ENCODE results near the gene MBOAT2. TPM values are rescaled to one million over a fixed set of nuclear protein-coding genes. Genes with fewer than 3 reads are reported as not detected.

The MBOAT2 gene
- total RNA-seq, 1 donor from 2014 or later = 84.0 TPM

DNA sequence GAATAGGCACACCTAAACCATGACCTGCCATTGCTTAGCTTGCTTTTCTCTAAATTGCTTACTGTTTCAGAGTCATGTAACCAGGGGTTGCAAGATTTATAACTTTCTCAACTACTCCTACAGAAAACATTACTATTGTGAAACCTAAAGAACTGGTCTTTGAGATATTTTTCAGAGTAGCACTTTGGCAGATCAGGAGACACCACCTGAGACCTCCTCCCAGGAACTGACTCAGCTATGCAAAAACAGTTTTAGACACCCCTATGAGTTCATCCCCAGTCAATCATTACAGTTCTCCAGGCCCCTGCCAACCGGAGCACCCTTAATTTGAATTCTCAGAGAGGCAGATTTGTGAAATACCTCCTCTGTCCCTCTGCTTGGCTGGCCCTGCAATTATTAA lies 80.3 kb downstream of the MBOAT2 start:
- Histone ChIP-seq H3K9ac (no peak overlapping the region), H3K4me2 (no peak overlapping the region), H2AFZ (replicated peaks) (no peak overlapping the region), H3K36me3 (no peaks in the 10 kb centered on the region), H3K4me3 (no peak overlapping the region), H3K27me3 (no peaks in the 10 kb centered on the region), H3K79me2 (ENCODE audit: low read depth) (no peaks in the 10 kb centered on the region), H3F3A (ENCODE audit: low read depth) (no peaks in the 10 kb centered on the region), H3K27ac (no peak overlapping the region), H3K4me1 (peaks cover 10% of the 10 kb centered on the region), H3K9me3 (ENCODE audit: low read depth) (no peaks in the 10 kb centered on the region), H4K20me1 (ENCODE audit: low read depth) (peaks cover 8% of the 10 kb centered on the region)
- no peak overlapping the region for H3K4me3 Mint-ChIP-seq
- no peaks in the 10 kb centered on the region for H3K27me3 Mint-ChIP-seq (ENCODE audit: insufficient read depth, low read depth)
- H3K9me3 Mint-ChIP-seq = no peaks in the 10 kb centered on the region
- TF ChIP-seq EZH2phosphoT487 (IDR thresholded peaks at IDR 0.05) = no peak
- TF ChIP-seq, protein P1, sequence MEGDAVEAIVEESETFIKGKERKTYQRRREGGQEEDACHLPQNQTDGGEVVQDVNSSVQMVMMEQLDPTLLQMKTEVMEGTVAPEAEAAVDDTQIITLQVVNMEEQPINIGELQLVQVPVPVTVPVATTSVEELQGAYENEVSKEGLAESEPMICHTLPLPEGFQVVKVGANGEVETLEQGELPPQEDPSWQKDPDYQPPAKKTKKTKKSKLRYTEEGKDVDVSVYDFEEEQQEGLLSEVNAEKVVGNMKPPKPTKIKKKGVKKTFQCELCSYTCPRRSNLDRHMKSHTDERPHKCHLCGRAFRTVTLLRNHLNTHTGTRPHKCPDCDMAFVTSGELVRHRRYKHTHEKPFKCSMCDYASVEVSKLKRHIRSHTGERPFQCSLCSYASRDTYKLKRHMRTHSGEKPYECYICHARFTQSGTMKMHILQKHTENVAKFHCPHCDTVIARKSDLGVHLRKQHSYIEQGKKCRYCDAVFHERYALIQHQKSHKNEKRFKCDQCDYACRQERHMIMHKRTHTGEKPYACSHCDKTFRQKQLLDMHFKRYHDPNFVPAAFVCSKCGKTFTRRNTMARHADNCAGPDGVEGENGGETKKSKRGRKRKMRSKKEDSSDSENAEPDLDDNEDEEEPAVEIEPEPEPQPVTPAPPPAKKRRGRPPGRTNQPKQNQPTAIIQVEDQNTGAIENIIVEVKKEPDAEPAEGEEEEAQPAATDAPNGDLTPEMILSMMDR (IDR thresholded peaks at IDR 0.05) = no peak
- no peak for TF ChIP-seq EZH2 (IDR thresholded peaks at IDR 0.05)
- H3K27ac Mint-ChIP-seq = no peak overlapping the region
- no peak for DNase-seq (ENCODE audit: low spot score)
- peaks cover 8% of the 10 kb centered on the region for H3K36me3 Mint-ChIP-seq
- H3K4me1 Mint-ChIP-seq = peaks cover 21% of the 10 kb centered on the region

GRCh38 chr2:8922431-8922830 lies 81.1 kb downstream of the MBOAT2 start:
- H3K4me3 Mint-ChIP-seq = no peak overlapping the region
- no peak overlapping the region for H3K9ac ChIP-seq
- H3K36me3 Mint-ChIP-seq = peaks cover 7% of the 10 kb centered on the region
- H3K4me2 ChIP-seq = no peak overlapping the region
- no peak overlapping the region for H3K4me3 ChIP-seq
- H4K20me1 ChIP-seq (ENCODE audit: low read depth) = peaks cover 8% of the 10 kb centered on the region
- peaks cover 10% of the 10 kb centered on the region for H3K4me1 ChIP-seq
- H3K36me3 ChIP-seq = no peaks in the 10 kb centered on the region
- no peaks in the 10 kb centered on the region for H3K9me3 ChIP-seq (ENCODE audit: low read depth)
- TF ChIP-seq EZH2 (IDR thresholded peaks at IDR 0.05) (no peak), EZH2phosphoT487 (IDR thresholded peaks at IDR 0.05) (no peak)
- TF ChIP-seq, protein P1 (IDR thresholded peaks at IDR 0.05) = no peak
- H3K27ac ChIP-seq = no peak overlapping the region
- H3K27ac Mint-ChIP-seq = no peak overlapping the region
- H3K79me2 ChIP-seq (ENCODE audit: low read depth) = no peaks in the 10 kb centered on the region
- no peaks in the 10 kb centered on the region for H3K27me3 Mint-ChIP-seq (ENCODE audit: insufficient read depth, low read depth)
- H3K27me3 ChIP-seq = no peaks in the 10 kb centered on the region
- no peak for DNase-seq (ENCODE audit: low spot score)
- no peaks in the 10 kb centered on the region for H3F3A ChIP-seq (ENCODE audit: low read depth)
- H2AFZ ChIP-seq (replicated peaks) = no peak overlapping the region
- H3K9me3 Mint-ChIP-seq = no peaks in the 10 kb centered on the region
- peaks cover 17% of the 10 kb centered on the region for H3K4me1 Mint-ChIP-seq

DNA sequence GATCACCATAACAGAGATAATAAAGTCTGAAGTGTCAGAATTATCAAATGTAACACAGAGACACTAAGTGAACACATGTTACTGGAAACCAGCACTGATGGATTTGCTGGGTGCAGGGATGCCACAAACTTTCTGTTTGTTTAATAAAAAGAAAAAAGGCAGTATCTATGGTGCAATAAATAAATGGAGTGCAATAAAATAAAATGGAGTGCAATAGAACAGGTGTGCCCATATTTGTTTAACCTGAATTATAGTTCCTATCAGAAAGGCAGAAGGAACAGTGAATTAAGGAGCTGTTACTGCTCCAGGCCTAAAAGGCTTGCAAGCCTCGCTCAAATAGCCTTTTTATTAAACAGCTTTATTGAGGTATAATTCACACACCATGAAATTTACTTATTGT lies 85.1 kb downstream of the MBOAT2 start:
- no peak overlapping the region for H3K4me3 Mint-ChIP-seq
- Histone ChIP-seq H3F3A (ENCODE audit: low read depth) (no peaks in the 10 kb centered on the region), H3K79me2 (ENCODE audit: low read depth) (no peaks in the 10 kb centered on the region), H3K4me2 (no peak overlapping the region), H3K27ac (no peak overlapping the region), H3K27me3 (no peaks in the 10 kb centered on the region), H3K4me3 (no peak overlapping the region), H3K9me3 (ENCODE audit: low read depth) (no peaks in the 10 kb centered on the region), H3K4me1 (no peaks in the 10 kb centered on the region), H3K36me3 (no peaks in the 10 kb centered on the region), H3K9ac (no peak overlapping the region), H4K20me1 (ENCODE audit: low read depth) (no peaks in the 10 kb centered on the region), H2AFZ (replicated peaks) (no peak overlapping the region)
- peaks cover 9% of the 10 kb centered on the region for H3K36me3 Mint-ChIP-seq
- no peak overlapping the region for H3K27ac Mint-ChIP-seq
- no peaks in the 10 kb centered on the region for H3K4me1 Mint-ChIP-seq
- H3K9me3 Mint-ChIP-seq = peaks cover 8% of the 10 kb centered on the region
- TF ChIP-seq, protein P1 (IDR thresholded peaks at IDR 0.05) = no peak
- TF ChIP-seq EZH2 (IDR thresholded peaks at IDR 0.05) (no peak), EZH2phosphoT487 (IDR thresholded peaks at IDR 0.05) (no peak)
- no peak for DNase-seq (ENCODE audit: low spot score)
- H3K27me3 Mint-ChIP-seq (ENCODE audit: insufficient read depth, low read depth) = no peaks in the 10 kb centered on the region

All from neural progenitor cell (in vitro differentiated cells).